ENCODE measurements around the gene GPR37L1.
"Not testable (repeated sequence)": the region's sequence is repeated elsewhere in the genome, so short reads cannot be mapped to it uniquely, and the experiment has no call there.

Gene GPR37L1

GRCh38 chr1:202172015-202172355, 49.3 kb downstream of the GPR37L1 start:
- in situ Hi-C loops (cut with MboI; ENCODE audit: low sequenced_read_pairs, unreplicated experiment), result no loop called here
- no peak for TF ChIP-seq CTCF (IDR thresholded peaks at IDR 0.05; ENCODE audit: borderline replicate concordance, control extremely low read depth, extremely low read depth, insufficient read depth, missing control alignments)
- no peak for DNase-seq (ENCODE audit: low spot score)

GRCh38 chr1:202173993-202174392, 51.3 kb downstream of the GPR37L1 start:
- no peak for DNase-seq (ENCODE audit: low spot score)
- no peak for TF ChIP-seq CTCF (IDR thresholded peaks at IDR 0.05; ENCODE audit: borderline replicate concordance, control extremely low read depth, extremely low read depth, insufficient read depth, missing control alignments)
- in situ Hi-C loops (cut with MboI; ENCODE audit: low sequenced_read_pairs, unreplicated experiment), result no loop called here

- TF ChIP-seq CTCF (IDR thresholded peaks at IDR 0.05; ENCODE audit: borderline replicate concordance, control extremely low read depth, extremely low read depth, insufficient read depth, missing control alignments), result no peak
- in situ Hi-C loops (cut with MboI; ENCODE audit: low sequenced_read_pairs, unreplicated experiment), result no loop called here
- DNase-seq (ENCODE audit: low spot score), result no peak
Observed at GRCh38 chr1:202176949-202177927, 54.5 kb downstream of the GPR37L1 start.

- in situ Hi-C loops (cut with MboI; ENCODE audit: low sequenced_read_pairs, unreplicated experiment), result loop anchor here (10.0 kb wide), 1 partner anchor 135 kb away; no protein-coding TSS in a partner anchor
- TF ChIP-seq CTCF (IDR thresholded peaks at IDR 0.05; ENCODE audit: borderline replicate concordance, control extremely low read depth, extremely low read depth, insufficient read depth, missing control alignments), result no peak
- no peak for DNase-seq (ENCODE audit: low spot score)
Observed at GRCh38 chr1:202179828-202180750, 57.4 kb downstream of the GPR37L1 start.

- DNase-seq (ENCODE audit: low spot score), result not testable (repeated sequence)
- in situ Hi-C loops (cut with MboI; ENCODE audit: low sequenced_read_pairs, unreplicated experiment), result loop anchor here (10.0 kb wide), 1 partner anchor 134 kb away; no protein-coding TSS in a partner anchor
Observed at GRCh38 chr1:202180751-202181139, 58.0 kb downstream of the GPR37L1 start.

GRCh38 chr1:202181586-202181985, 58.9 kb downstream of the GPR37L1 start:
- TF ChIP-seq CTCF (IDR thresholded peaks at IDR 0.05; ENCODE audit: borderline replicate concordance, control extremely low read depth, extremely low read depth, insufficient read depth, missing control alignments), result no peak
- in situ Hi-C loops (cut with MboI; ENCODE audit: low sequenced_read_pairs, unreplicated experiment), result loop anchor here (10.0 kb wide), 1 partner anchor 133 kb away; no protein-coding TSS in a partner anchor
- DNase-seq (ENCODE audit: low spot score), result no peak

Measured in GM13976 (cell line).